ENCODE results near the gene SLC38A3. TPM values are rescaled to one million over a fixed set of nuclear protein-coding genes. Genes with fewer than 3 reads are reported as not detected.
A peak's percentile ranks its signal among the peaks of the same experiment; 100 is the strongest.
"Not testable (repeated sequence)": the region's sequence is repeated elsewhere in the genome, so short reads cannot be mapped to it uniquely, and the experiment has no call there.

Gene SLC38A3
- total RNA-seq, 4 donors from 2014 or later = 0.11 to 0.39 TPM; not detected in 2

DNA sequence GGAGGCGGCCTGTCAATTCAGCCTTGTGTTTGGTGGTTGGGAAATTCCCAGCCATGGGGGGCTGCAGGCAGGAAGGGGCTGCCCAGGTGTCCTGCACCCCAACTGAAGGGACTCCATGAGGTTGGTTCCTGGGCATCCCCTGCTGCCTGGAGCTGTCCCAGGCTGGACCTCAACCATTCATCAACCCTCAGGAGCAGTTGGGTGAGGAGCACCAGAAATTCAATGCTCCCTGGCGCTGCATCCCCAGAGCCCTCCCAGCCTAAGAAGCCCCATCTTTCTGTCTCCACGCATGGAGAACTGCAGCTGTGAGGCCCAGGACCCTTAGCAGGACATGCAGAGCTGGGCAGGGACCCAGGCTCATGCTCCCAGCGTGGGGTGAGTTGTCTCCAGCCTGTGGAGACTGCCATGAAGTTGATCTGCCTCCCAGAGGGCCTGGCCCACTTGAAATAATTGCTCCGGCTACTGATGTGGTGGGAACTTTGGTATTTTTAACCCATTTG lies 55.9 kb downstream of the SLC38A3 start:
- peak overlapping the region; percentile 93 to 100 (median 96) for H3K27ac ChIP-seq (replicated peaks in 1 of 4)
- H3K9me3 ChIP-seq = no peaks in the 10 kb centered on the region
- H3K4me3 ChIP-seq = peak overlapping the region; percentile 59 to 69 (median 64)
- no peak for DNase-seq (ENCODE audit: extremely low spot score)
- TF ChIP-seq EP300 (IDR thresholded peaks at IDR 0.05) (no peak), POLR2A (IDR thresholded peaks at IDR 0.05; ENCODE audit: low read depth) (no peak), POLR2AphosphoS5 (IDR thresholded peaks at IDR 0.05) (no peak)
- TF ChIP-seq, protein P1, sequence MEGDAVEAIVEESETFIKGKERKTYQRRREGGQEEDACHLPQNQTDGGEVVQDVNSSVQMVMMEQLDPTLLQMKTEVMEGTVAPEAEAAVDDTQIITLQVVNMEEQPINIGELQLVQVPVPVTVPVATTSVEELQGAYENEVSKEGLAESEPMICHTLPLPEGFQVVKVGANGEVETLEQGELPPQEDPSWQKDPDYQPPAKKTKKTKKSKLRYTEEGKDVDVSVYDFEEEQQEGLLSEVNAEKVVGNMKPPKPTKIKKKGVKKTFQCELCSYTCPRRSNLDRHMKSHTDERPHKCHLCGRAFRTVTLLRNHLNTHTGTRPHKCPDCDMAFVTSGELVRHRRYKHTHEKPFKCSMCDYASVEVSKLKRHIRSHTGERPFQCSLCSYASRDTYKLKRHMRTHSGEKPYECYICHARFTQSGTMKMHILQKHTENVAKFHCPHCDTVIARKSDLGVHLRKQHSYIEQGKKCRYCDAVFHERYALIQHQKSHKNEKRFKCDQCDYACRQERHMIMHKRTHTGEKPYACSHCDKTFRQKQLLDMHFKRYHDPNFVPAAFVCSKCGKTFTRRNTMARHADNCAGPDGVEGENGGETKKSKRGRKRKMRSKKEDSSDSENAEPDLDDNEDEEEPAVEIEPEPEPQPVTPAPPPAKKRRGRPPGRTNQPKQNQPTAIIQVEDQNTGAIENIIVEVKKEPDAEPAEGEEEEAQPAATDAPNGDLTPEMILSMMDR (IDR thresholded peaks at IDR 0.05) = no peak
- H3K27me3 ChIP-seq = no peaks in the 10 kb centered on the region
- peaks cover 20 to 36% (median 30%) of the 10 kb centered on the region in 4 donors for H3K36me3 ChIP-seq
- peaks cover 66 to 95% (median 88%) of the 10 kb centered on the region in 4 donors for H3K4me1 ChIP-seq
- 25% methylated on average over 2 of the region's 5 CpGs for WGBS
- intact Hi-C loops (cut with DNase I) = no loop called here

DNA sequence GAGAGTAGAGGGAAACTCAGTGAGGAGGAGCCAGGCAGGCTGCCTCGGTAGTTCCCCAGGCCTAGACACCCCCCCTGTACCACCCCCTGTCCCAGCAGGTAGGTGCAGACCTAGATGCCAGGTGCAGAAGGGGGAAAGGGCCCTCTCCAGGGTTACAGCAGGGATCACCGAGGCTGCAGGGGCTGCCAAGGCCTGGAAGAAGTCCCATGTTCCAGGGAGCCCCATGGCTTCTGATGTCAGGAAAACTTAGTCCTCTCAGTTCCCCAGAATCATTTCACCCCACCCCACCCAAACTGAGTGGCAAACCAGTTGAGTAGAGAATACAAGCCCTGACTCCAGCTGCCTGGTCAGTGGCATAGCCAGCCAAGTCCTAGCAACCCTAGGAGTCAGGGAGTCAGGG lies 56.4 kb downstream of the SLC38A3 start:
- TF ChIP-seq POLR2A (IDR thresholded peaks at IDR 0.05; ENCODE audit: low read depth) (no peak), POLR2AphosphoS5 (IDR thresholded peaks at IDR 0.05) (no peak), EP300 (IDR thresholded peaks at IDR 0.05) (no peak)
- TF ChIP-seq, protein P1 (IDR thresholded peaks at IDR 0.05) = no peak
- peaks cover 15 to 31% (median 25%) of the 10 kb centered on the region in 4 donors for H3K36me3 ChIP-seq
- peak overlapping the region; percentile 93 to 100 (median 96) for H3K27ac ChIP-seq (replicated peaks in 1 of 4)
- 60% methylated on average over 1 of the region's 2 CpGs for WGBS
- intact Hi-C loops (cut with DNase I) = no loop called here
- peaks cover 66 to 96% (median 88%) of the 10 kb centered on the region in 4 donors for H3K4me1 ChIP-seq
- H3K4me3 ChIP-seq = no peak overlapping the region
- DNase-seq (ENCODE audit: extremely low spot score) = no peak
- no peaks in the 10 kb centered on the region for H3K9me3 ChIP-seq
- H3K27me3 ChIP-seq = no peaks in the 10 kb centered on the region

DNA sequence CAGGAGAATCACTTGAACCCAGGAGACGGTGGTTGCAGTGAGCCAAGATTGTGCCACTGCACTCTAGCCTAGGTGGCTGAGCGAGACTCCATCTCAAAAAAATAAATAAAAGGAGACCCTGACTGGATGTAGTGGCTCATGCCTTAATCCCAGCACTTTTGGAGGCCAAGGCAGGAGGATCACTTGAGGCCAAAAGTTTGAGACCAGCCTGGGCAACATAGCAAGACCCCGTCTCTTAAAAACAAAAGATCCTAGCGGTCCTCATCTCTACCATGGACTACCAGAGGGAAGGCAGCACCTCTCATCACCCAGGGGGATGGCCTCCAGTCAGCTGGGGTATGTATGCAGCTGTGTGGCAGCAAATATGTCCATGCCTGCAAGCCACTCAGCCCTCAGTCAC lies 57.1 kb downstream of the SLC38A3 start:
- whole genome bisulfite sequencing = 100% methylated on average over 4 of the region's 4 CpGs
- H3K27me3 ChIP-seq; H3K4me3 ChIP-seq; H3K9me3 ChIP-seq; DNase-seq (ENCODE audit: extremely low spot score); intact Hi-C loops (cut with DNase I): not testable (repeated sequence)
- peak overlapping the region; percentile 93 to 100 (median 96) for H3K27ac ChIP-seq (replicated peaks in 1 of 4)
- peaks cover 65 to 95% (median 90%) of the 10 kb centered on the region in 4 donors for H3K4me1 ChIP-seq
- peaks cover 8 to 24% (median 18%) of the 10 kb centered on the region in 4 donors for H3K36me3 ChIP-seq

DNA sequence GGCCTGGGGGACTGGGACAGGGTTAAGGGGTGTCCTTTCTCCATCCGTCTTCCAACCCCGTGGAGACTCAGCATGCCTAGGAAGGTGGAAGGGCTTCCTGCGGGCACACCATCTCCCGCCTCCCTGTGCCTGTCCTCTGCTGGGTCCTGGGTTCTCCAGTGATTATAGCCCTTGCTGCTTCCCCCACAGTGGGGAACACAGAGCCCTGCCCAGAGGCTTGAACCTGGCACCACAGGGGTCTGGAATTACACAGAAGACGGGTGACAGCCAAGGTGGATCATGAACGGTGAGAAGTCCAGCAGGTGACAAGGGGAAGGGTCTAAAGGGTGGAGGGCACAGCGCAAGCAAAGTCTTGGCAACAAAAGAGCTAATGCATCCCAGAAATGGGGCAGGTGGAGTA lies 57.7 kb downstream of the SLC38A3 start:
- H3K36me3 ChIP-seq = peaks cover 2 to 18% (median 12%) of the 10 kb centered on the region in 4 donors
- H3K27me3 ChIP-seq = no peaks in the 10 kb centered on the region
- no peak for DNase-seq (ENCODE audit: extremely low spot score)
- TF ChIP-seq POLR2AphosphoS5 (IDR thresholded peaks at IDR 0.05) = no peak
- TF ChIP-seq, protein P1 (IDR thresholded peaks at IDR 0.05) = no peak
- TF ChIP-seq POLR2A (IDR thresholded peaks at IDR 0.05; ENCODE audit: low read depth) = no peak
- TF ChIP-seq EP300 (IDR thresholded peaks at IDR 0.05) = no peak
- peaks cover 63 to 94% (median 89%) of the 10 kb centered on the region in 4 donors for H3K4me1 ChIP-seq
- peak overlapping the region; percentile 93 to 100 (median 96) for H3K27ac ChIP-seq (replicated peaks in 1 of 4)
- H3K4me3 ChIP-seq = no peak overlapping the region
- no peaks in the 10 kb centered on the region for H3K9me3 ChIP-seq
- intact Hi-C loops (cut with DNase I) = no loop called here
- WGBS = 87% methylated on average over 7 of the region's 7 CpGs

DNA sequence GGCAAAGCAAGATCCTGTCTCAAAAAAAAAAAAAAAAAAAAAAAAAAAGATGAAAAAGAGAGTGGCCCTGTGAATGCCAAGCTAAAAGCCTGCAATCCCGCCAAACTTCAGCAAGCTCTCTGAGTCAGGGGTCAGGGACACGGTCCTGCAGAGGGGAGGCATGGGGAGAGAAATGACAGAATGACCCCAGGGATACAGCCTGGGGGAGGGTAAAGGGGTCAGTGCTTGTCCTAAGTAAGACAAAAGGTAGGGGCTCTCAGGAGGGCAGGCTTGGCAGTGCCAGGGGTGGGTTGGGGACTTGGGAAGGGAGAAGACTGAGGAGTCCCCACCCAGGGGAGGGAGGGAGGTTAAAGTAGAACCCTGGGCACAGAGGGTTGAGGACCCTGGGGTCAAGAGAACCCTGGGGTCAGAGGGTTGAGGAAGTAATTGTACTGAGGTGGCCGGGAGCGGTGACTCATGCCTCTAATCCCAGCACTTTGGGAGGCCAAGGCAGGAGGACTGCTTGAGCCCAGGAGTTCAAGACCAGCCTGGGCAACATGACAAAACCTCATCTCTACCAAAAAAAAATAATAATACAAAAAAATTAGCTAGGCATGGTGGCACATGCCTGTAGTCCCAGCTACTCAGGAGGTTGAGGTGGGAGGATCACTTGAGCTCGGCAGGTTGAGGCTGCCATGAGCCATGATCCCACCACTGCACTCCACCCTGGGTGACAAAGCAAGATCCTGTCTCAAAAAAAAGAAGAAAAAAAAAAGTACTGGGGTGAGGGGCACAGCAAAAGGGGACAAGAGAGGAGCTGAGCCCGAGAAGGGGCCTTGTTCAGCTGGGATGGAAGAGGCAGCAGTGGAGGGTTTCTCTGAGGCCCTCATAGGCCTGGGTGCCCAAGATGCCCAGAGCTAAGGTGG lies 58.7 kb downstream of the SLC38A3 start:
- DNase-seq (ENCODE audit: extremely low spot score) = no peak
- peak overlapping the region in 2 of 4 donors; percentile 11 to 30 for H3K4me3 ChIP-seq

More for the DNA sequence above, 58.7 kb downstream of the SLC38A3 start:
- WGBS = 52% methylated on average over 6 of the region's 6 CpGs
- peaks cover 0 to 9% (median 3%) of the 10 kb centered on the region in 4 donors for H3K36me3 ChIP-seq
- peaks cover 72 to 96% (median 91%) of the 10 kb centered on the region in 4 donors for H3K4me1 ChIP-seq
- intact Hi-C loops (cut with DNase I) = no loop called here
- peak overlapping the region; percentile 93 to 100 (median 96) for H3K27ac ChIP-seq (replicated peaks in 1 of 4)
- H3K9me3 ChIP-seq = no peaks in the 10 kb centered on the region
- TF ChIP-seq POLR2A (IDR thresholded peaks at IDR 0.05; ENCODE audit: low read depth) (no peak), POLR2AphosphoS5 (IDR thresholded peaks at IDR 0.05) (no peak), EP300 (IDR thresholded peaks at IDR 0.05) (no peak)
- TF ChIP-seq, protein P1 (IDR thresholded peaks at IDR 0.05) = no peak
- no peaks in the 10 kb centered on the region for H3K27me3 ChIP-seq
